ENCODE data around the gene PLD5.
"Not testable (repeated sequence)": the region's sequence is repeated elsewhere in the genome, so short reads cannot be mapped to it uniquely, and the experiment has no call there.

The PLD5 gene

GRCh38 chr1:242425232-242425631 lies 99.3 kb downstream of the PLD5 start:
- no peak for DNase-seq (ENCODE audit: low spot score)

GRCh38 chr1:242416657-242417056 lies 107.8 kb downstream of the PLD5 start:
- no peak for DNase-seq (ENCODE audit: low spot score)

- no peak for DNase-seq (ENCODE audit: low spot score)
Observed at GRCh38 chr1:242412921-242413320, 111.6 kb downstream of the PLD5 start.

GRCh38 chr1:242411901-242412300 lies 112.6 kb downstream of the PLD5 start:
- no peak for DNase-seq (ENCODE audit: low spot score)

DNA sequence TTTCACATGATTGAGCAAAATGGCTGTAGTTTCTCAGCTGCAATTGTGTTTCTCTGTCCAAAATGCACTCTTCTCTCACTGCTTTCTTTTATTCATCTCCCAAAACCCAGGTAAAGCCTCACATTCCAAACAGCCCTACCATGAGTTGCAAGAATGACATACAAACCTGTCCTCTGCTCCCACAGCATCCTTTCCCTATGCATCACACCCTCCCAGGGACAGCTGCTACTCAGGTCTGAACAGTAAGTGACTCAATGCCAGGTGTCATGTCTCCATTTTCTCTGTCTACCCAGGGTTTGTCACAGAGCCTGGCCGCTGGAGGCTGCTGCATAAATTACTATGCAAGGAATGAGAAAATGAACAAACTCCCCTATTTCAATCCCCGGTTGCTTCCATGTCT lies 118.5 kb downstream of the PLD5 start:
- no peak for DNase-seq (ENCODE audit: low spot score)

GRCh38 chr1:242404296-242404695 lies 120.2 kb downstream of the PLD5 start:
- DNase-seq (ENCODE audit: low spot score), result no peak

DNA sequence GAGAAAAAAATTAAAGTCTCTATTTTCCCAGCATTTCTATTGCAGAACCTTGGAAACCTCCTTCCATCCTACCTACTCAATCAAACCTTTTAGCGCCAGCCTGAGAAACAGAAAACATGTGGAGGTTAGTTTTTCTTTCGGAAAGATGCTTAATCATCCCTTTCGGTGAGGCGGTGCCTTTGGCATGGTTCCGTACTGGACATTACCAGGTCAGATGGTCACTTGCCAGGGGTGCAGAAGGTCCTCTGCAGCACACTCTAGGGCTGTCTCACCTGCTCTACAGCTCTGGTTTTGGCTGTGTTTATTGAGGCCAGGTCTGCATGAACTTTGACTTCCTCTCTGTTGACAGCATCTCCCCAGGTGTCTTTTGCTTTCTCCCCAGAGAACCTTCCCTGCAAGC lies 121.5 kb downstream of the PLD5 start:
- DNase-seq (ENCODE audit: low spot score), result no peak

GRCh38 chr1:242401937-242402336 lies 122.6 kb downstream of the PLD5 start:
- no peak for DNase-seq (ENCODE audit: low spot score)

- no peak for DNase-seq (ENCODE audit: low spot score)
Observed at GRCh38 chr1:242398351-242398750, 126.1 kb downstream of the PLD5 start.

- no peak for DNase-seq (ENCODE audit: low spot score)
Observed at GRCh38 chr1:242391896-242392295, 132.6 kb downstream of the PLD5 start.

GRCh38 chr1:242376121-242376520 lies 148.4 kb downstream of the PLD5 start:
- DNase-seq (ENCODE audit: low spot score), result not testable (repeated sequence)

DNA sequence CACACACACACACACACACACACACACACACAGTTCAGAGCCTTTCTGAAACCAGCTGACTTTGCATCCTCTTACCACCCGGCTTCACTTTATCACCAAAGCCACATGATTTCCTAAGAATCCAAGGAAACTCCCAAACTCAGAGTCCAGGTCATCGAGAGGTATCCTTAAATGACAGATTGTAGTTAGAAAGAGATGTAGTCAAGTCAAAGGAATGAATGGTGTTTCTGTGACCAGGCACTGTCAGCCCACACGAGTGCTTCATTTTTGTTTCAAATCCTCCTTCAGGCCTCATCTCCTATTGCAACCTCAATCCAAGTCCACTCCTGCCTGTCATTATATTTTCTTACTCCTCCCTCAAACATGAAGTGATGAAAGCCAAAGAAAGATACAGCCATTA lies 174.1 kb downstream of the PLD5 start:
- DNase-seq (ENCODE audit: low spot score), result not testable (repeated sequence)

GRCh38 chr1:242349636-242350035 lies 174.9 kb downstream of the PLD5 start:
- no peak for DNase-seq (ENCODE audit: low spot score)

- not testable (repeated sequence) for DNase-seq (ENCODE audit: low spot score)
Observed at GRCh38 chr1:242330865-242331264, 193.6 kb downstream of the PLD5 start.

DNA sequence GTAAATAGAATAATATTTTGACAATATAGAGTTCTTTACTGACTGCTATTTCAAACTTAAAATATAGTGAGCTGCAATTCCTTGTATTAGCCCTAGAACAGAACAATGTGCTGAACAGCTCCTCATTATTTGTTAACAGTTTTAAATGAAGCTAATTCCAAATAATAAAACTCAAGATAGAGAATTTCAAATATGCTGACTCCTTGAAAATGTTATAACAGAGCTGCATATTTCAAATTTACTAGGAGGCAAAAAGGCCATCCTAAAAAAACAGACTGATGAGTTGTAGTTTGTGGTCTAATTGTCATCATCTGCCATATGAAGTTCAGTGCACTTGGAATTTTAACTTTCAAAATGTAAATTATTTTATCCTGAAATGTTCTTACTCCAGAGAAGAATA lies 197.1 kb downstream of the PLD5 start:
- DNase-seq (ENCODE audit: low spot score), result not testable (repeated sequence)

DNA sequence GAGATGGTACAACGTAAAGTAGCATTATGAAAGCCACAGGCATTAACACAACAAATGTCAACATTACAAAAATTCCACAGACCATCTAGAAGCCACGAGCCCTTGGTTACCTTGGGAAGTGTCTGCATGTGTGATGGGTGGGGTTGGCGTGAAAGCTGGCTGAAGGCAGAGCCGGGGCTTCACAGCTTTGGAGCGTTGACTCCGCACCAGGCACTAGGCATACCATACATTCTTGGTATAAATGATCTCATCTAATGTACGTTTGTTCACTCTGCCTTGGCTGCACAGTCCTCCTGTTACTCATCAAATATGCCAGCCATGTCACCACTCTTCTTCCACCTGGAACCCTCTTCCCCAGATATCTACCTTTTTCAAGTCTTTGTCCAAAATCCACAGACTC lies 202.5 kb downstream of the PLD5 start:
- not testable (repeated sequence) for DNase-seq (ENCODE audit: low spot score)

DNA sequence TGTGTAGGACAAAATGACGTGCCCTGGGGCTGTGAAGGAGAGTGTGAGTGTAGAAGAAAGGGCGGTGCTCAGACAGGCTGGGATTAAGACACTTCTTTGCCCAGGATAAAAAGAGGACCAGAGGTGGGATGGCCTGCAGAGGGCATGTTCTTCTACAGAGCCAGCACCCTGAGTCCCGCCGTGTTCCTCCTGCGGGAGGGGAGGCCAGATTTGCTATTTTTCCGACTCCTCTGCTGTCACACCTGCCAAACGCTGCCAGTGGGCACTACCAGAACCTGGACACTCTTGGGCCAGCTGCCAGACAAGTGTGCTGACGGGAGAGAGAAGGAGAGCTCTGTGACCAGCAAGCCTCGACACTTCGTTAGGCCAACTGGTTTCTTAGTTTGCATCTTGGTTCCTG lies 206.4 kb downstream of the PLD5 start:
- DNase-seq (ENCODE audit: low spot score), result no peak

DNA sequence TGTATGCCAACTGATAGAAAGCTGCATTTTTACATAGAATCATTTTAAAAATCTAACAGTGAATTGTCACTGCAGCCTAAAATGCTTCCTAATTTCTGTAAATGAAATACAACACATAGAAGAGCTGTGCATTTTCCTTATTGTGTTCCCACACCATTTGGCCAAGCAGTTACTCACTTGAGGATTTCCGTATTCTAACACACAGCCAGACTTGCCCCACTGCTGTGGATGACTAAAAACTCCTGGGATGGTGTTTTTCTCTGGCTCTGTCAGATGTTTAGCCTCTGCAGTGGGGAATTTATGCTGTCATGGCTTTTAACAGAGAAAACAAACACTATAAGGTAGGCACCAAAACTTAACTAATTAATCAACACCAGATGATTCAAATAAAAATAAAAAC lies 209.6 kb downstream of the PLD5 start:
- DNase-seq (ENCODE audit: low spot score), result not testable (repeated sequence)

GRCh38 chr1:242314085-242314649 lies 210.3 kb downstream of the PLD5 start:
- DNase-seq (ENCODE audit: low spot score), result not testable (repeated sequence)

- not testable (repeated sequence) for DNase-seq (ENCODE audit: low spot score)
Observed at GRCh38 chr1:242308681-242309080, 215.8 kb downstream of the PLD5 start.

DNA sequence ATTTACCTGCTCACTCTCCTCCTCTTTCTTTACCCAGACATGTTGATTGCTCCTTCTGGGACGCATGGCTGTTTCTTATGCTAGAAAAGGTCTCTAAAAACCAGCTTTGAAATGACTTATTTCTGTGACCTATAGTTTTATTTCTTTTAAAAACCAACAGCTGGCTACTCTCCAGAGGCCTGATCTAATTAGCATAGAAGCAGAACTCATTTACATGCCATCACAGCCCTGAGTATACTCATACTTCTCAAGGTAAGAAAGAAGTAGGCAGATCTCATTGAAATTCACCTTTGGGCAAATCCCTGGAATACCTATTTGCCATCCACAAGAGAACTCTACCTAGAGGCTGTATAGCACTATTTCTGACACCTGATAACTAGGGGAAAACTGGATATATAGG lies 230.7 kb downstream of the PLD5 start:
- not testable (repeated sequence) for DNase-seq (ENCODE audit: low spot score)

- DNase-seq (ENCODE audit: low spot score), result not testable (repeated sequence)
Observed at GRCh38 chr1:242288067-242288466, 236.4 kb downstream of the PLD5 start.

DNA sequence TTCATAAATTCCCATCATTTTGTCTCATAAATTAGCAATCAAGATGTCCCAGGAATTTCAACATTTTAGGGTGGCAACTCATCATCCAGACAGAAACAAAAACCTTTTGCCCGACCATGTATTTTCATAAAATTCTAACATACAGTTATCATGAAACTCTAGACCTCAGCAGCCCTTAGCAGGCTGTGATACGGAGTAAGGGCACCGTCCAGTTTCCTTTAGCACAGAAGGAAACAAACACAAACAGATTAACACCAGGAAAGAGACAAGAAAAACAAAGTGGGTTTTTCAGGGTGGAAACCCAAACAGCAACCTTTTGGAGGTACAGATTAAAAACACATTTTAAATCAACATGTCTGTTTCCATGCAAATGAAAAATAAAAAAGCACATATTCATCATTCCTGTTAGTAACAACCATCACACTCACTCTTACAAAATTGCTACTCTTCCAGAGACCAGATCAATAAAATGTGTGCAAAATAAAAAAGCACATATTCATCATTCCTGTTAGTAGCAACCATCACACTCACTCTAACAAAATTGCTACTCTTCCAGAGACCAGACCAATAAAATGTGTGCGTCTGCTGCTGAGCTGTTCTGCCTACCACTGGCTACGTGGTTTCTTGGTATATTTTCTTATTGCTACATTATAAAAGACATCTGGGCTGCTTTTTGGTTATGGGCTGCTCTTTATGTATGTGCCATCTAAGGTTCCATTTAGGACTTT lies 241.6 kb downstream of the PLD5 start:
- DNase-seq (ENCODE audit: low spot score), result not testable (repeated sequence)

DNA sequence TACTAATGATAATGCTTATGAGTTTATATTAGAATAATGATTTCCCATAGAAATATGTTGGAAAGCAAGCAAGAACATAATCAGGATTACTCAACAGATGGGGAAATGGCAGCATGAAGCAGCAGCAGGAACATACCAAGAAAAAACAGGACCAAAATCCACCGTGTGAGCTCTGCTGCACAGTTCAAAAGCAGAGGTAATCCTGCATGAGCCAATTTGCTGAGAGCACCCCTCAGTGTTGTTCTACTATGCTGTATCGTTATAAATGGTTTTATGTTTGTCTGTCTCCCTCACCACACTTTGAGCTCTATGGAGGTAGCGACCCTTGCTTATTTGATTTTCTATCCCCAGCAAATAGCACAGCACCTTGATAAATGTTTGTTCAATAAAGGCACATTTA lies 246.1 kb downstream of the PLD5 start:
- not testable (repeated sequence) for DNase-seq (ENCODE audit: low spot score)
